KMS-11 (cell line): ENCODE data around the gene TNFRSF11A.

Source experiments
- H2AFZ ChIP-seq: fragments of 200-600 bp; sonication (generic); 2 replicates; pipeline ENCODE4 v1.6.1; 2016; ENCODE audit warnings: antibody characterized with exemption, mixed run types, low read depth
- H3K27ac ChIP-seq: fragments of 200-600 bp; sonication (generic); 2 replicates; pipeline ENCODE4 v1.6.1; 2016; ENCODE audit warnings: mild to moderate bottlenecking, mixed run types
- H3K27me3 ChIP-seq: fragments of 200-600 bp; sonication (generic); 2 replicates; pipeline ENCODE4 v1.6.1; 2017; ENCODE audit warnings: mild to moderate bottlenecking, low read depth, mixed run types, moderate library complexity; ENCODE audit not compliant: insufficient read depth
- H3K36me3 ChIP-seq: fragments of 200-600 bp; sonication (generic); 2 replicates; pipeline ENCODE4 v1.6.1; 2017; ENCODE audit warnings: mild to moderate bottlenecking, mixed run types; ENCODE audit not compliant: insufficient read depth
- H3K4me1 ChIP-seq: fragments of 200-600 bp; sonication (generic); 2 replicates; pipeline ENCODE4 v1.6.1; 2016; ENCODE audit warnings: mild to moderate bottlenecking, low read depth, mixed run types; ENCODE audit not compliant: poor library complexity, severe bottlenecking
- H3K4me2 ChIP-seq: fragments of 200-600 bp; sonication (generic); 2 replicates; pipeline ENCODE4 v1.7.0; 2016; ENCODE audit warnings: mild to moderate bottlenecking, mixed run types
- H3K4me3 ChIP-seq: fragments of 200-600 bp; sonication (generic); IDR thresholded peaks from 2 replicates; pipeline ENCODE4 v1.6.1; 2017; ENCODE audit warnings: low read depth, low read length, mixed read lengths; ENCODE audit not compliant: insufficient read depth
- H3K79me2 ChIP-seq: fragments of 200-600 bp; sonication (generic); 2 replicates; pipeline ENCODE4 v1.6.1; 2016; ENCODE audit warnings: low read depth, mixed run types; ENCODE audit not compliant: insufficient read depth
- H3K9ac ChIP-seq: fragments of 200-600 bp; sonication (generic); 2 replicates; pipeline ENCODE4 v1.6.1; 2016; ENCODE audit warnings: mild to moderate bottlenecking, mixed run types
- H4K20me1 ChIP-seq: fragments of 200-600 bp; sonication (generic); 2 replicates; pipeline ENCODE4 v1.6.1; 2016; ENCODE audit warnings: mild to moderate bottlenecking, mixed run types; ENCODE audit not compliant: insufficient read depth
- TF ChIP-seq, protein P1 (sequence below): fragments of 200-600 bp; sonication (generic); conservative IDR thresholded peaks from 2 replicates; pipeline ENCODE4 v1.6.1; 2017; ENCODE audit warnings: low read depth, mild to moderate bottlenecking, antibody characterized with exemption, low read length, moderate library complexity, mixed read lengths

Gene TNFRSF11A

GRCh38 chr18:62341473-62341872 lies 16.4 kb downstream of the TNFRSF11A start:
- Histone ChIP-seq H3K79me2 (no peaks in the 10 kb centered on the region), H2AFZ (no peak overlapping the region), H3K27me3 (no peaks in the 10 kb centered on the region), H4K20me1 (no peaks in the 10 kb centered on the region), H3K4me3 (no peak overlapping the region), H3K4me1 (peaks cover 10% of the 10 kb centered on the region), H3K9ac (no peak overlapping the region), H3K36me3 (no peaks in the 10 kb centered on the region), H3K27ac (no peak overlapping the region), H3K4me2 (no peak overlapping the region)
- TF ChIP-seq, protein P1, sequence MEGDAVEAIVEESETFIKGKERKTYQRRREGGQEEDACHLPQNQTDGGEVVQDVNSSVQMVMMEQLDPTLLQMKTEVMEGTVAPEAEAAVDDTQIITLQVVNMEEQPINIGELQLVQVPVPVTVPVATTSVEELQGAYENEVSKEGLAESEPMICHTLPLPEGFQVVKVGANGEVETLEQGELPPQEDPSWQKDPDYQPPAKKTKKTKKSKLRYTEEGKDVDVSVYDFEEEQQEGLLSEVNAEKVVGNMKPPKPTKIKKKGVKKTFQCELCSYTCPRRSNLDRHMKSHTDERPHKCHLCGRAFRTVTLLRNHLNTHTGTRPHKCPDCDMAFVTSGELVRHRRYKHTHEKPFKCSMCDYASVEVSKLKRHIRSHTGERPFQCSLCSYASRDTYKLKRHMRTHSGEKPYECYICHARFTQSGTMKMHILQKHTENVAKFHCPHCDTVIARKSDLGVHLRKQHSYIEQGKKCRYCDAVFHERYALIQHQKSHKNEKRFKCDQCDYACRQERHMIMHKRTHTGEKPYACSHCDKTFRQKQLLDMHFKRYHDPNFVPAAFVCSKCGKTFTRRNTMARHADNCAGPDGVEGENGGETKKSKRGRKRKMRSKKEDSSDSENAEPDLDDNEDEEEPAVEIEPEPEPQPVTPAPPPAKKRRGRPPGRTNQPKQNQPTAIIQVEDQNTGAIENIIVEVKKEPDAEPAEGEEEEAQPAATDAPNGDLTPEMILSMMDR = no peak

- H3K4me3 ChIP-seq = no peak overlapping the region
- no peaks in the 10 kb centered on the region for H3K36me3 ChIP-seq
- peak overlapping the region; percentile 10; the same call in 1 of the 2 replicates for H3K27ac ChIP-seq
- 0 out of 2 replicates have a peak overlapping the region, but pooled peaks have one; percentile 1 for H3K4me2 ChIP-seq
- no peak overlapping the region for H3K9ac ChIP-seq
- H3K4me1 ChIP-seq = peaks cover 18% of the 10 kb centered on the region
- TF ChIP-seq, protein P1 = no peak
- no peaks in the 10 kb centered on the region for H4K20me1 ChIP-seq
- H3K79me2 ChIP-seq = no peaks in the 10 kb centered on the region
- H3K27me3 ChIP-seq = no peaks in the 10 kb centered on the region
- H2AFZ ChIP-seq = no peak overlapping the region
Observed at GRCh38 chr18:62342884-62343283, 17.8 kb downstream of the TNFRSF11A start.

GRCh38 chr18:62343316-62343715 lies 18.2 kb downstream of the TNFRSF11A start:
- no peak overlapping the region for H3K9ac ChIP-seq
- H3K4me3 ChIP-seq = no peak overlapping the region
- peak overlapping the region; percentile 10; the same call in 1 of the 2 replicates for H3K27ac ChIP-seq
- H4K20me1 ChIP-seq = no peaks in the 10 kb centered on the region
- H2AFZ ChIP-seq = no peak overlapping the region
- H3K36me3 ChIP-seq = no peaks in the 10 kb centered on the region
- TF ChIP-seq, protein P1 = no peak
- H3K4me2 ChIP-seq = 0 out of 2 replicates have a peak overlapping the region, but pooled peaks have one; percentile 1
- peaks cover 18% of the 10 kb centered on the region for H3K4me1 ChIP-seq
- no peaks in the 10 kb centered on the region for H3K27me3 ChIP-seq
- no peaks in the 10 kb centered on the region for H3K79me2 ChIP-seq

GRCh38 chr18:62345909-62346308 lies 20.8 kb downstream of the TNFRSF11A start:
- H3K27ac ChIP-seq = no peak overlapping the region
- peaks cover 15% of the 10 kb centered on the region for H3K4me1 ChIP-seq
- no peaks in the 10 kb centered on the region for H3K36me3 ChIP-seq
- H3K79me2 ChIP-seq = no peaks in the 10 kb centered on the region
- TF ChIP-seq, protein P1 = no peak
- H3K9ac ChIP-seq = no peak overlapping the region
- H2AFZ ChIP-seq = no peak overlapping the region
- no peaks in the 10 kb centered on the region for H3K27me3 ChIP-seq
- no peaks in the 10 kb centered on the region for H4K20me1 ChIP-seq
- H3K4me3 ChIP-seq = no peak overlapping the region
- H3K4me2 ChIP-seq = no peak overlapping the region
